OCI-LY7 (cell line): ENCODE results near the gene MRO. TPM values are rescaled to one million over a fixed set of nuclear protein-coding genes. Genes with fewer than 3 reads are reported as not detected.

Experiments used
- BruUV-seq: library from RNA; stranded (reverse); fragments of 400-500 nt; replicated peaks from 2 replicates; lab custom pipeline; 2021; lab: Mats Ljungman, UMichigan
- CTCF ChIA-PET: fragments of 300-600 bp; sonication (Branson Sonifier 250); formaldehyde crosslinking; loops from one replicate; lab custom pipeline; 2022; ENCODE audit warnings: antibody characterized with exemption; ENCODE audit not compliant: unreplicated experiment; lab: Charles Lee
- POLR2A ChIA-PET: fragments of 300-600 bp; sonication (Branson Sonifier 250); formaldehyde crosslinking; loops from one replicate; lab custom pipeline; 2022; ENCODE audit warnings: antibody characterized with exemption; lab: Charles Lee
- DNase-seq: peaks from one replicate; pipeline ENCODE4 v3.0.0-alpha.2; 2015; ENCODE audit warnings: low spot score
- H2AFZ ChIP-seq: fragments of 200-600 bp; sonication (generic), shearing (Covaris generic); 2 replicates; pipeline ENCODE4 v1.6.1; 2014; ENCODE audit warnings: mild to moderate bottlenecking, antibody characterized with exemption, low read length, moderate library complexity
- H3K27ac ChIP-seq: fragments of 200-600 bp; sonication (generic); 2 replicates; pipeline ENCODE4 v1.5.1; 2014; ENCODE audit warnings: mixed run types, low read depth, mild to moderate bottlenecking, moderate library complexity, low read length, inconsistent platforms; ENCODE audit not compliant: poor library complexity, severe bottlenecking
- H3K36me3 ChIP-seq: fragments of 200-600 bp; sonication (generic); 2 replicates; pipeline ENCODE4 v1.6.1; 2014; ENCODE audit warnings: mild to moderate bottlenecking, antibody characterized with exemption, low read length, moderate library complexity, mixed read lengths; ENCODE audit not compliant: insufficient read depth
- H3K4me1 ChIP-seq: fragments of 200-600 bp; sonication (generic); 2 replicates; pipeline ENCODE4 v1.5.1; 2014; ENCODE audit warnings: mild to moderate bottlenecking, low read length; ENCODE audit not compliant: insufficient read depth, poor library complexity, severe bottlenecking
- H3K4me2 ChIP-seq: fragments of 200-600 bp; sonication (generic); 2 replicates; pipeline ENCODE4 v1.6.1; 2014; ENCODE audit warnings: mild to moderate bottlenecking, low read length
- H3K4me3 ChIP-seq: fragments of 200-600 bp; sonication (generic); 2 replicates; pipeline ENCODE4 v1.5.1; 2014; ENCODE audit warnings: mild to moderate bottlenecking, low read depth, low read length; ENCODE audit not compliant: poor library complexity, severe bottlenecking
- H3K79me2 ChIP-seq: fragments of 200-600 bp; sonication (generic); 2 replicates; pipeline ENCODE4 v1.6.1; 2016; ENCODE audit warnings: low read depth, mild to moderate bottlenecking, low read length, moderate library complexity, mixed read lengths; ENCODE audit not compliant: insufficient read depth
- H3K9me2 ChIP-seq: fragments of 200-600 bp; sonication (generic); 2 replicates; pipeline ENCODE4 v1.6.1; 2016; ENCODE audit warnings: mild to moderate bottlenecking, low read length, mixed read lengths; ENCODE audit not compliant: insufficient read depth
- H3K9me3 ChIP-seq: fragments of 200-600 bp; sonication (generic); 2 replicates; pipeline ENCODE4 v1.6.1; 2014; ENCODE audit warnings: mild to moderate bottlenecking, mixed run types, low read length, mixed read lengths
- H4K20me1 ChIP-seq: fragments of 200-600 bp; sonication (generic); 2 replicates; pipeline ENCODE4 v1.6.1; 2014; ENCODE audit warnings: mild to moderate bottlenecking, antibody characterized with exemption, low read length, moderate library complexity, mixed read lengths; ENCODE audit not compliant: insufficient read depth
- CTCF ChIP-seq: fragments of 200-600 bp; sonication (generic); conservative IDR thresholded peaks from 2 replicates; pipeline ENCODE4 v1.5.1; 2014; ENCODE audit warnings: mild to moderate bottlenecking, antibody characterized with exemption, low read length, moderate library complexity, mixed read lengths
- EZH2phosphoT487 ChIP-seq: fragments of 200-600 bp; sonication (generic); IDR thresholded peaks from 2 replicates; pipeline ENCODE4 v1.6.1; 2018; ENCODE audit warnings: low read depth, borderline replicate concordance, mild to moderate bottlenecking, mixed run types, antibody characterized with exemption, low read length, moderate library complexity, mixed read lengths
- intact Hi-C: fragments of 100-400 bp; cut with micrococcal nuclease; formaldehyde crosslinking; loops from one replicate; pipeline ENCODE4 v1.10.0; 2022; ENCODE audit not compliant: unreplicated experiment
- total RNA-seq, 2 experiments: library from RNA; depleted of rRNA in 1 of 2; stranded (reverse); fragments of >200 nt in 1 of 2; shearing (Covaris generic) in 1 of 2; gene quantifications; 2 replicates each; pipeline ENCODE4 v1.2.3, GENCODE V29; 2014 to 2022

MRO gene
- total RNA-seq, 2 experiments from 2014 or later, result 0.22 to 0.46 TPM

GRCh38 chr18:50816419-50817166, 3.2 kb downstream of the MRO start:
- H3K36me3 ChIP-seq, result no peaks in the 10 kb centered on the region
- peak overlapping the region; percentile 59 for H3K4me2 ChIP-seq
- no peak for TF ChIP-seq CTCF
- TF ChIP-seq EZH2phosphoT487, result no peak
- H3K9me3 ChIP-seq, result no peaks in the 10 kb centered on the region
- intact Hi-C loops, result no loop called here
- no peaks in the 10 kb centered on the region for H3K9me2 ChIP-seq
- H2AFZ ChIP-seq, result peak overlapping the region; percentile 58; the same call in 1 of the 2 replicates
- ChIA-PET CTCF (interaction anchor here (0.6 kb wide), 1 partner anchor 281 kb away, joined by 3 read pairs; no protein-coding TSS in a partner anchor), POLR2A (interaction anchor here (0.6 to 1.0 kb wide), 5 partner anchors 12 to 436 kb away, joined by 3 to 6 read pairs (median 3); no protein-coding TSS in a partner anchor)
- H3K4me1 ChIP-seq, result peaks cover 44% of the 10 kb centered on the region
- BruUV-seq, result no TSS peak
- H3K4me3 ChIP-seq, result no peak overlapping the region
- DNase-seq, result peak; percentile 80
- H3K79me2 ChIP-seq, result no peaks in the 10 kb centered on the region
- no peaks in the 10 kb centered on the region for H4K20me1 ChIP-seq
- peak overlapping the region; percentile 69 for H3K27ac ChIP-seq

- H4K20me1 ChIP-seq, result no peaks in the 10 kb centered on the region
- H3K4me2 ChIP-seq, result peak overlapping the region; percentile 36; the same call in 1 of the 2 replicates
- no peaks in the 10 kb centered on the region for H3K9me3 ChIP-seq
- no peaks in the 10 kb centered on the region for H3K79me2 ChIP-seq
- ChIA-PET POLR2A (no interaction called here), CTCF (no interaction called here)
- no peak overlapping the region for H2AFZ ChIP-seq
- H3K27ac ChIP-seq, result no peak overlapping the region
- no TSS peak for BruUV-seq
- peaks cover 23% of the 10 kb centered on the region for H3K4me1 ChIP-seq
- no peaks in the 10 kb centered on the region for H3K9me2 ChIP-seq
- intact Hi-C loops, result no loop called here
- TF ChIP-seq EZH2phosphoT487 (no peak), CTCF (no peak)
- peak; percentile 20 for DNase-seq
- H3K36me3 ChIP-seq, result no peaks in the 10 kb centered on the region
- no peak overlapping the region for H3K4me3 ChIP-seq
Measured at GRCh38 chr18:50814395-50814794, 5.4 kb downstream of the MRO start.

- no peak overlapping the region for H3K27ac ChIP-seq
- no TSS peak for BruUV-seq
- DNase-seq, result no peak
- no peak overlapping the region for H3K4me3 ChIP-seq
- no peaks in the 10 kb centered on the region for H4K20me1 ChIP-seq
- peaks cover 22% of the 10 kb centered on the region for H3K4me1 ChIP-seq
- no peak overlapping the region for H2AFZ ChIP-seq
- no peak for TF ChIP-seq EZH2phosphoT487
- no peak for TF ChIP-seq CTCF
- H3K9me3 ChIP-seq, result no peaks in the 10 kb centered on the region
- no peaks in the 10 kb centered on the region for H3K79me2 ChIP-seq
- no peaks in the 10 kb centered on the region for H3K36me3 ChIP-seq
- no peaks in the 10 kb centered on the region for H3K9me2 ChIP-seq
- POLR2A ChIA-PET, result no interaction called here
- intact Hi-C loops, result no loop called here
- no peak overlapping the region for H3K4me2 ChIP-seq
- CTCF ChIA-PET, result no interaction called here
Measured at GRCh38 chr18:50813353-50813752, 6.5 kb downstream of the MRO start.
